Testis (tissue), 2 donors: ENCODE measurements around the gene CYP4B1.

Source experiments
- CTCF ChIP-seq, 3 experiments: fragments of 450-650 bp in 2 of 3; fragments of 200-600 bp in 1 of 3; sonication (generic) in 1 of 3; IDR thresholded peaks; one replicate each; pipeline ENCODE4 v1.5.1; 2016 to 2019; ENCODE audit warnings: antibody characterized with exemption in 3 of 3, mild to moderate bottlenecking in 2 of 3, moderate library complexity in 1 of 3
- POLR2A ChIP-seq: fragments of 450-650 bp; IDR thresholded peaks from one replicate; pipeline ENCODE4 v1.6.1; 2017; ENCODE audit warnings: antibody characterized with exemption, mild to moderate bottlenecking, moderate library complexity

GRCh38 chr1:46816930-46817329 lies 18.1 kb downstream of the CYP4B1 start:
- TF ChIP-seq CTCF (IDR thresholded peaks at IDR 0.05), result no peak
- no peak for TF ChIP-seq POLR2A
